Kidney (tissue), 14 donors: ENCODE data around the gene TTC28. TPM values are rescaled to one million over a fixed set of nuclear protein-coding genes. Genes with fewer than 3 reads are reported as not detected.
"Not testable (repeated sequence)": the region's sequence is repeated elsewhere in the genome, so short reads cannot be mapped to it uniquely, and the experiment has no call there.

Source experiments
- DNase-seq, 5 donors: peaks; one replicate each; pipeline ENCODE4 v3.0.0-alpha.2; 2013 to 2020
- FAIRE-seq: peaks from 2 replicates; lab custom pipeline; 2012; peaks lifted over from hg19 to GRCh38; lab: Jason Lieb, UNC
- H3K27ac ChIP-seq, 2 donors: one replicate each; pipeline ENCODE4 v1.7.0; 2013; ENCODE audit warnings: low read depth in 2 of 2, low read length in 2 of 2, inconsistent platforms in 1 of 2
- H3K27me3 ChIP-seq: one replicate; pipeline ENCODE4 v1.7.1; 2013; ENCODE audit warnings: low read length, inconsistent platforms; ENCODE audit not compliant: control insufficient read depth, insufficient read depth
- H3K36me3 ChIP-seq, 3 donors: one replicate each; pipeline versions ENCODE4 v1.7.0 to v1.7.1; 2013; ENCODE audit warnings: low read length in 3 of 3, control low read depth in 1 of 3, inconsistent platforms in 1 of 3; ENCODE audit not compliant: insufficient read depth in 3 of 3, control insufficient read depth in 2 of 3
- H3K4me1 ChIP-seq, 3 donors: one replicate each; pipeline versions ENCODE4 v1.7.0 to v1.7.1; 2013; ENCODE audit warnings: low read length in 3 of 3, inconsistent platforms in 1 of 3, low read depth in 1 of 3; ENCODE audit not compliant: control insufficient read depth in 2 of 3, insufficient read depth in 2 of 3
- H3K4me3 ChIP-seq, 3 donors: one replicate each; pipeline versions ENCODE4 v1.7.0 to v1.8.1; 2013; ENCODE audit warnings: low read length in 3 of 3, control low read depth in 1 of 3, inconsistent platforms in 1 of 3
- H3K9ac ChIP-seq, 3 donors: one replicate each; pipeline versions ENCODE4 v1.7.0 to v1.7.1; 2013; ENCODE audit warnings: low read length in 3 of 3, control low read depth in 1 of 3, inconsistent platforms in 1 of 3
- H3K9me3 ChIP-seq, 3 donors: one replicate each; pipeline versions ENCODE4 v1.7.0 to v1.7.1; 2013; ENCODE audit warnings: low read length in 3 of 3, control low read depth in 1 of 3, inconsistent platforms in 1 of 3; ENCODE audit not compliant: control insufficient read depth in 2 of 3, insufficient read depth in 1 of 3
- CTCF ChIP-seq: IDR thresholded peaks from 3 replicates; pipeline ENCODE4 v1.5.1; 2012; ENCODE audit warnings: mild to moderate bottlenecking, moderate library complexity, borderline replicate concordance; ENCODE audit not compliant: insufficient read depth; ENCODE audit errors: extremely low read depth
- intact Hi-C: fragments of 100-400 bp; cut with DNase I; formaldehyde crosslinking; loops from one replicate; pipeline ENCODE4 v1.11.1; 2022
- polyA plus RNA-seq: library from polyadenylated mRNA; stranded (reverse); fragments of 350-450 nt; fragmentation: Illumina TruSeq; extraction: RNeasy Lipid Tissue Mini Kit (QIAGEN cat#74804); gene quantifications from one replicate; pipeline ENCODE4 v1.2.3, GENCODE V29; 2014; ENCODE audit warnings: low read depth, low replicate concordance; ENCODE audit not compliant: insufficient read depth
- total RNA-seq: library from RNA; stranded (reverse); fragmentation: NEBNext Ultra II Directional; extraction: Animal tissue kit (Norgen Biotek cat#: 25700); gene quantifications from one replicate; pipeline ENCODE4 v1.2.1, GENCODE V29; 2021
- donor health status: control.
- donor health status: control.
- donor health status: control.
- donor health status: control.
- donor health status: control.
- donor health status: DM: yes; HTN: yes; CAD: no.
- donor health status: Normal renal cell carcinoma (clear cell type).

TTC28 gene
- total and polyA plus RNA-seq, 2 donors from 2014 or later, result 3.5 to 40.2 TPM

GRCh38 chr22:28568099-28568498 lies 111.5 kb downstream of the TTC28 start:
- no peaks in the 10 kb centered on the region for H3K4me1 ChIP-seq
- H3K9ac ChIP-seq, result no peak overlapping the region
- FAIRE-seq (no peak), DNase-seq (no peak)
- no peaks in the 10 kb centered on the region for H3K36me3 ChIP-seq
- no peak overlapping the region for H3K4me3 ChIP-seq
- no peaks in the 10 kb centered on the region for H3K27me3 ChIP-seq
- intact Hi-C loops, result no loop called here
- H3K9me3 ChIP-seq, result no peaks in the 10 kb centered on the region
- no peak overlapping the region for H3K27ac ChIP-seq
- no peak for TF ChIP-seq CTCF

GRCh38 chr22:28566920-28567499 lies 112.6 kb downstream of the TTC28 start:
- H3K27ac ChIP-seq, H3K27me3 ChIP-seq, H3K4me1 ChIP-seq, DNase-seq, H3K36me3 ChIP-seq, H3K9ac ChIP-seq, H3K4me3 ChIP-seq, FAIRE-seq, H3K9me3 ChIP-seq, intact Hi-C loops: not testable (repeated sequence)

- no peak overlapping the region for H3K27ac ChIP-seq
- no peak for TF ChIP-seq CTCF
- H3K9ac ChIP-seq, result no peak overlapping the region
- H3K4me3 ChIP-seq, result no peak overlapping the region
- FAIRE-seq (no peak), DNase-seq (no peak)
- H3K4me1 ChIP-seq, result no peaks in the 10 kb centered on the region
- H3K36me3 ChIP-seq, result no peaks in the 10 kb centered on the region
- intact Hi-C loops, result no loop called here
- no peaks in the 10 kb centered on the region for H3K9me3 ChIP-seq
- no peaks in the 10 kb centered on the region for H3K27me3 ChIP-seq
Observed at GRCh38 chr22:28563636-28564035, 116.0 kb downstream of the TTC28 start.

GRCh38 chr22:28562324-28562723 lies 117.3 kb downstream of the TTC28 start:
- Histone ChIP-seq H3K4me1 (no peaks in the 10 kb centered on the region), H3K4me3 (no peak overlapping the region), H3K9me3 (no peaks in the 10 kb centered on the region), H3K27ac (no peak overlapping the region), H3K9ac (no peak overlapping the region), H3K36me3 (no peaks in the 10 kb centered on the region), H3K27me3 (no peaks in the 10 kb centered on the region)
- no peak for DNase-seq
- intact Hi-C loops, result no loop called here
- no peak for FAIRE-seq
- TF ChIP-seq CTCF, result no peak

- H3K9ac ChIP-seq, H3K9me3 ChIP-seq, FAIRE-seq, H3K4me1 ChIP-seq, H3K27ac ChIP-seq, DNase-seq, H3K4me3 ChIP-seq, intact Hi-C loops, H3K27me3 ChIP-seq, H3K36me3 ChIP-seq: not testable (repeated sequence)
Observed at GRCh38 chr22:28560743-28561101, 118.9 kb downstream of the TTC28 start.
